SJSA1 (cell line): ENCODE results near the gene HSD17B13. TPM values are rescaled to one million over a fixed set of nuclear protein-coding genes. Genes with fewer than 3 reads are reported as not detected.
"Not testable (repeated sequence)": the region's sequence is repeated elsewhere in the genome, so short reads cannot be mapped to it uniquely, and the experiment has no call there.

Source experiments
- DNase-seq, 2 experiments: peaks; one replicate each; pipeline ENCODE4 v3.0.0-alpha.2; 2015 to 2020; ENCODE audit warnings: low spot score in 2 of 2, low read depth in 1 of 2
- H3K27ac ChIP-seq: fragments of 250-450 bp; sonication (Bioruptor Pico); 2 replicates; pipeline ENCODE4 v1.5.1; 2020; ENCODE audit warnings: mild to moderate bottlenecking, moderate library complexity
- H3K27me3 ChIP-seq: fragments of 250-450 bp; sonication (Bioruptor Pico); replicated peaks from 2 replicates; pipeline ENCODE4 v1.5.1; 2020; ENCODE audit warnings: mild to moderate bottlenecking, moderate library complexity
- H3K36me3 ChIP-seq: fragments of 250-450 bp; sonication (Bioruptor Pico); 2 replicates; pipeline ENCODE4 v1.5.1; 2020; ENCODE audit warnings: mild to moderate bottlenecking
- H3K4me1 ChIP-seq: fragments of 250-450 bp; sonication (Bioruptor Pico); replicated peaks from 2 replicates; pipeline ENCODE4 v1.6.1; 2021; ENCODE audit warnings: mild to moderate bottlenecking
- H3K4me3 ChIP-seq: fragments of 250-450 bp; sonication (Bioruptor Pico); 2 replicates; pipeline ENCODE4 v1.5.1; 2020; ENCODE audit warnings: mild to moderate bottlenecking
- H3K9me3 ChIP-seq: fragments of 250-450 bp; sonication (Bioruptor Pico); replicated peaks from 2 replicates; pipeline ENCODE4 v1.5.1; 2020; ENCODE audit warnings: mild to moderate bottlenecking
- total RNA-seq: library from RNA; depleted of rRNA; stranded (reverse); fragments of >200 nt; shearing (Covaris generic); gene quantifications from 2 replicates; pipeline ENCODE4 v1.2.3, GENCODE V29; 2014; rRNA removed

HSD17B13 gene
- total RNA-seq = not detected in 2 replicates

GRCh38 chr4:87322754-87323153 is at the start of gene HSD17B13:
Gene HSD17B13, minus strand, starts transcription at chr4:87322882. Its CDS starts 41 bp downstream, at chr4:87322841.
- no peaks in the 10 kb centered on the region for H3K27me3 ChIP-seq
- H3K4me3 ChIP-seq = no peak within 1 kb of the TSS
- H3K4me1 ChIP-seq = no peaks in the 10 kb centered on the region
- no peak for DNase-seq
- H3K9me3 ChIP-seq = no peaks in the 10 kb centered on the region
- H3K27ac ChIP-seq = no peak within 1 kb of the TSS
- H3K36me3 ChIP-seq = no peaks in the 10 kb centered on the region

- H3K27me3 ChIP-seq = no peaks in the 10 kb centered on the region
- no peak overlapping the region for H3K4me3 ChIP-seq
- DNase-seq = no peak
- H3K36me3 ChIP-seq = peaks cover 54% of the 10 kb centered on the region
- no peak overlapping the region for H3K27ac ChIP-seq
- H3K9me3 ChIP-seq = no peaks in the 10 kb centered on the region
- H3K4me1 ChIP-seq = no peaks in the 10 kb centered on the region
Measured at GRCh38 chr4:87370068-87370467, 47.4 kb upstream of the HSD17B13 start.

- no peak overlapping the region for H3K27ac ChIP-seq
- H3K27me3 ChIP-seq = no peaks in the 10 kb centered on the region
- H3K36me3 ChIP-seq = peaks cover 55% of the 10 kb centered on the region
- no peaks in the 10 kb centered on the region for H3K4me1 ChIP-seq
- DNase-seq = no peak
- H3K9me3 ChIP-seq = no peaks in the 10 kb centered on the region
- no peak overlapping the region for H3K4me3 ChIP-seq
Measured at GRCh38 chr4:87366521-87367162, 44.0 kb upstream of the HSD17B13 start.

GRCh38 chr4:87365348-87365747 is 42.7 kb upstream of the HSD17B13 start:
- no peaks in the 10 kb centered on the region for H3K9me3 ChIP-seq
- peaks cover 51% of the 10 kb centered on the region for H3K36me3 ChIP-seq
- no peaks in the 10 kb centered on the region for H3K4me1 ChIP-seq
- no peak overlapping the region for H3K4me3 ChIP-seq
- H3K27me3 ChIP-seq = no peaks in the 10 kb centered on the region
- no peak for DNase-seq
- H3K27ac ChIP-seq = no peak overlapping the region

- Histone ChIP-seq H3K27me3 (no peaks in the 10 kb centered on the region), H3K36me3 (peaks cover 44% of the 10 kb centered on the region), H3K4me3 (no peak overlapping the region), H3K27ac (no peak overlapping the region), H3K4me1 (no peaks in the 10 kb centered on the region), H3K9me3 (no peaks in the 10 kb centered on the region)
- DNase-seq = no peak
Measured at GRCh38 chr4:87363552-87363951, 40.9 kb upstream of the HSD17B13 start.

GRCh38 chr4:87360338-87360935 is 37.8 kb upstream of the HSD17B13 start:
- H3K4me3 ChIP-seq = no peak overlapping the region
- H3K4me1 ChIP-seq = no peaks in the 10 kb centered on the region
- H3K27ac ChIP-seq = no peak overlapping the region
- DNase-seq = no peak
- H3K9me3 ChIP-seq = no peaks in the 10 kb centered on the region
- peaks cover 36% of the 10 kb centered on the region for H3K36me3 ChIP-seq
- H3K27me3 ChIP-seq = no peaks in the 10 kb centered on the region

GRCh38 chr4:87359258-87359657 is 36.6 kb upstream of the HSD17B13 start:
- no peaks in the 10 kb centered on the region for H3K9me3 ChIP-seq
- no peak for DNase-seq
- H3K27me3 ChIP-seq = no peaks in the 10 kb centered on the region
- peaks cover 32% of the 10 kb centered on the region for H3K36me3 ChIP-seq
- H3K4me1 ChIP-seq = no peaks in the 10 kb centered on the region
- no peak overlapping the region for H3K27ac ChIP-seq
- no peak overlapping the region for H3K4me3 ChIP-seq

- Histone ChIP-seq H3K36me3 (peaks cover 32% of the 10 kb centered on the region), H3K4me3 (no peak overlapping the region), H3K27ac (no peak overlapping the region), H3K4me1 (no peaks in the 10 kb centered on the region), H3K27me3 (no peaks in the 10 kb centered on the region), H3K9me3 (no peaks in the 10 kb centered on the region)
- DNase-seq = no peak
Measured at GRCh38 chr4:87356832-87357526, 34.3 kb upstream of the HSD17B13 start.

GRCh38 chr4:87354168-87355102 is 31.8 kb upstream of the HSD17B13 start:
- Histone ChIP-seq H3K9me3 (no peaks in the 10 kb centered on the region), H3K36me3 (peaks cover 24% of the 10 kb centered on the region), H3K4me3 (no peak overlapping the region), H3K4me1 (no peaks in the 10 kb centered on the region), H3K27me3 (no peaks in the 10 kb centered on the region), H3K27ac (no peak overlapping the region)
- DNase-seq = no peak

- DNase-seq = peak in 1 of 2 experiments; percentile 34
- no peaks in the 10 kb centered on the region for H3K27me3 ChIP-seq
- H3K27ac ChIP-seq = no peak overlapping the region
Measured at GRCh38 chr4:87353592-87353991, 30.9 kb upstream of the HSD17B13 start.

GRCh38 chr4:87345139-87345538 is 22.5 kb upstream of the HSD17B13 start:
- Histone ChIP-seq H3K4me3 (no peak overlapping the region), H3K27me3 (no peaks in the 10 kb centered on the region), H3K4me1 (no peaks in the 10 kb centered on the region), H3K36me3 (peaks cover 37% of the 10 kb centered on the region), H3K27ac (no peak overlapping the region), H3K9me3 (no peaks in the 10 kb centered on the region)
- no peak for DNase-seq

More at GRCh38 chr4:87353592-87353991, 30.9 kb upstream of the HSD17B13 start:
- no peaks in the 10 kb centered on the region for H3K9me3 ChIP-seq
- H3K4me1 ChIP-seq = no peaks in the 10 kb centered on the region
- H3K36me3 ChIP-seq = peaks cover 24% of the 10 kb centered on the region
- no peak overlapping the region for H3K4me3 ChIP-seq

GRCh38 chr4:87342872-87343271 is 20.2 kb upstream of the HSD17B13 start:
- no peak overlapping the region for H3K27ac ChIP-seq
- no peaks in the 10 kb centered on the region for H3K27me3 ChIP-seq
- no peaks in the 10 kb centered on the region for H3K9me3 ChIP-seq
- peaks cover 43% of the 10 kb centered on the region for H3K36me3 ChIP-seq
- no peak for DNase-seq
- no peak overlapping the region for H3K4me3 ChIP-seq
- no peaks in the 10 kb centered on the region for H3K4me1 ChIP-seq

- not testable (repeated sequence) for H3K4me3 ChIP-seq, H3K27ac ChIP-seq, H3K4me1 ChIP-seq, DNase-seq, H3K9me3 ChIP-seq, H3K27me3 ChIP-seq
- H3K36me3 ChIP-seq = peaks cover 43% of the 10 kb centered on the region
Measured at GRCh38 chr4:87341954-87342635, 19.4 kb upstream of the HSD17B13 start.
